ELR (cell line): Measurements from ENCODE around the gene MRTFA.
"Not testable (repeated sequence)": the region's sequence is repeated elsewhere in the genome, so short reads cannot be mapped to it uniquely, and the experiment has no call there.

Experiments used
- DNase-seq: peaks from one replicate; pipeline ENCODE4 v3.0.0-alpha.2; 2015; ENCODE audit warnings: low read depth

The MRTFA gene

DNA sequence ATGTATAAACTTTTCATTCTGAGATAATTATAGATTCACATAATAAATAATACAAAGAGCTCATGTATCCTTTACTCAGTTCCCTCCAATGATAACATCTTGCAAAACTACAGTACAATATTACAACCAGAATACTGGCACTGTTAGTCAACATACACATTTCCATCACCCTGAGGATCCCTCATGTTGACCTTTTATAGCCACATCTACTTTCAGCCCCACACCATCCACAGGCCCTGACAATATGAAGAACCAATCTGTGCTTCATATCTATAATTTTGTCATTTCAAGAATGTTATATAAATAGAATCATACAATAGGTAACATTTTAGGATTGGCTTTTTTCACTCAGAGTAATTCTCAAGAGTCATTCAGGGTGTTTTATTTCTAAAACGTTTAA is 115.5 kb downstream of the MRTFA start:
- no peak for DNase-seq

- no peak for DNase-seq
Measured at GRCh38 chr22:40520562-40520961, 116.0 kb downstream of the MRTFA start.

DNA sequence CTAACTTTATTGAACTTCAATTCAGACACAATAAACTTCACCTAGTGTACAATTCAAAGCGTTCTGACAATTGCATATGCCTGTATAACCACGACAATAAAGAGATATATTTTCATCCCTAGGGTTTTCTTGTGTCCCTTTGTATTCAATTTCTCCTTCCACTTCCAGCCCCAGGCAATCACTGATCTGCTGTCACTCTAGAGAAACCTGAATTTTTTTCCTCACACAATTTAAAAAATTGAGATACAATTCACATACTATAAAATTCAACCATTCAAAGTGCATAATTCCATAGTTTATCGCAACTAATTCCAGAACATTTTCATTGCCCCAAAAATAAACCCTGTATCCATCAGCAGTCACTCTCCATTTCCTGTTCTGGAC is 116.6 kb downstream of the MRTFA start:
- no peak for DNase-seq

DNA sequence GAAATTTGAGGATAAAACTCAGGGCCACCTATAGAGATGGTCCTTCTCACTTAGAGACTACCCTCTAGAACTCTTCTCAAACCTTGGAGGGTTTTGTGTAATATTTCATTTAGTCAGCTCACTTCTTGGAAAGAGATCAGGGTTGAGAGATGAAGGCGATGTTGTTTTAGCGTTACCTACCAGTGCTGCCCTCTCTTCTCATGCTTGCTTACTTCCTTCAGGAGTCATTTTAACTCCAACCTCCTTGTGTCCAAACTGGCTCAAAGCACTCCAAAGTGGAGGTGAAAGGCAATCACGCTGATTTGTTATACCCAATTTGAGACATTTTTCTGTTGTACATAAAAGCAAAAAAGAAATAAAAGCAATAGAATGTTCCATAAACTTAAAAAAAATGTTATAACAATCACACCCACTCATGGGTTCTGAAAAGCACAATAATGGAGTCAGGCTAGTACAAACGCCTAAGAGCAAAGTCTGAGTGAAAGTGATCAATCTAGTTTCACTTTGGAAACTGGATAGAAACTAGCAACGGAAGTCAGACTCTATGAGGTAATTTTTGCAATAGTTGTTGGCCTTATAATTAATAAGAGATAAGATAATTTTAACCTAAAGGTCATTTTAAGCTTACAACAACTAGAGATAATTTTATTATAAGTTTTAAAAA is 117.1 kb downstream of the MRTFA start:
- DNase-seq, result no peak

DNA sequence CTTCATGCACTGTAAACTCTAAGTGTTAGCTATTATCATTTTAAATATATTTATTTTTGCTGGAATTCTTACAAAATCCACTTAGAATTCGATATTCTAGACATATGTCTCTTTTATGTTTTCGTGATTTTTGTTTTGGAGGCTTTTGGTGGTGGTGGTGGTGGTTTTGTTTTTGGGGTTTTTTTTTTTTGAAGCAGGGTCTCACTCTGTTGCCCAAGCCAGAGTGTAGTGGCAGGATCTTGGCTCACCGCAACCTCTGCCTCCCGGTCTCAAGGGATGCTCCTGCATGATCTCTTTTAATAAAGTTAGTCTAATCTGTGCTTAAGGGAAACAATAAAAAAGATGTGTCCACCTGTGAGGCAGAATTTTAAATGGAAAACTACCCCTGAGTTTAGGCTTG is 117.7 kb downstream of the MRTFA start:
- no peak for DNase-seq

GRCh38 chr22:40517631-40518030 is 118.9 kb downstream of the MRTFA start:
- DNase-seq, result no peak

- DNase-seq, result no peak
Measured at GRCh38 chr22:40516416-40516815, 120.1 kb downstream of the MRTFA start.

DNA sequence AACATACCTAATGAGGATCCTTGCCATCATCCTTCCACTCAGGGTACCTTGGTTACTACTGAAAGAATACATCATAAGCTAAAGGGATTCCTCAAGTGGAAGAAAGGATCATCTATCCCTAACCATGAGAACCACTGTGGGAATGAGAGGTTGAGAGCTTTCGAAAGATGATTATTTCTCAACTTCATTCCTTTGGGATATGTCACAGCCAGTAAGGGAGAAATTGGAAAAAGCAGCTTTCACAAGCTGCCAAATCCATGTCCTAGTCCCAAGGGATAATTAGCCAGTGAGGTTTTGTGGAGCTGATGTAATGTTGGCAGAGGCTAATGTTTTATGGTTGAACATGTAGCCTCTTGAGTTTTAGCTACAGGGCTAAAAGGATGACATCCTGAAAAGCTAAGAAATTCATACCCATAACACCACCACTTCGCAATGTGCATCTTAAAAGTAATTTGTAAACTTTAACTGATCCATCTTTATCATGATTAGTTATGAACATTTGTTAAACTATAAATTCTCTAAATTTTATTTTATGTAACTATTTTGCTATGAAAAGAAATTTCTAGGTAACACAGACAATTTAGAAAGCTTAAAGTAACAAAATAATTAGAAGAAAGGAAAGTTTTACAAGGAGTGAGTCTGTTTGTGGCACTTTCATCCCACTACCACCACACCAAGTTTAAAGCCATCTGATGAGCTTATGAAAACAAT is 123.9 kb downstream of the MRTFA start:
- peak; percentile 94 for DNase-seq

GRCh38 chr22:40511604-40512003 is 124.9 kb downstream of the MRTFA start:
- DNase-seq, result no peak

GRCh38 chr22:40510631-40511364 is 125.7 kb downstream of the MRTFA start:
- DNase-seq, result no peak

DNA sequence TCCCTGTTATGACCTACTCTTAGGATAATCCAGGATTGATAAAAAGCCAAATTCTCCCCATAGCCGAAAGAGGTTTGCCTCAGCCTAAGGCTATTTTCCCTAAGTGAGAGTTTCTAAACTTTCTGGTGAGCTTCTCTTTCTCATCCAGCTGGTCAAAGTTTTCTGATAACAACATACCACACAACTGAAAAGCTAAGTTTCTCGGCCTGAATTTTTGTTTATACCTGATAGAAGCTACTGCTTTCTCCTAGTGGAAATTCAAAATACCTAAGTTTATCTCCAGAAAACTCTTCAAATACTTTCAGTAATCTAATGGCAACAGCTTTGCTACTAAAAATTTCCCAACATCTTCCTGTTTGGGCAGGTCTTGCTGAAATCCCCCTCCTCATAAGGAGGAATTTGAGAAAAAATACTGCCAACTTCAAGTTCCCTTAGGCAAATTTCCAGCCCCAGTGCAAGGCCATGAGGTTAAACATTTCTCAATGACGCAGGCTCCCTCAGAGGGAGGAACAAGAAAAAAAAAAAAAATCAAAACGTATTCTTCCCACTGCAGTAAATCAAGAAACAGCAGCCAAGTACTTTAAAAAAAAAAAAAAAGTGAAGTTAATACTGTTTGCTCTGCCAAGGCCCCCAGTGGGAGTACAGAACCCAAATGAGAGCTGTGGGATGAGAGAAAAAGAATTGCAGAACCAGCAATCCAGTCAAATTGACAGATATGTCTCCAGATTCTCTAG is 127.0 kb downstream of the MRTFA start:
- peak; percentile 78 for DNase-seq

DNA sequence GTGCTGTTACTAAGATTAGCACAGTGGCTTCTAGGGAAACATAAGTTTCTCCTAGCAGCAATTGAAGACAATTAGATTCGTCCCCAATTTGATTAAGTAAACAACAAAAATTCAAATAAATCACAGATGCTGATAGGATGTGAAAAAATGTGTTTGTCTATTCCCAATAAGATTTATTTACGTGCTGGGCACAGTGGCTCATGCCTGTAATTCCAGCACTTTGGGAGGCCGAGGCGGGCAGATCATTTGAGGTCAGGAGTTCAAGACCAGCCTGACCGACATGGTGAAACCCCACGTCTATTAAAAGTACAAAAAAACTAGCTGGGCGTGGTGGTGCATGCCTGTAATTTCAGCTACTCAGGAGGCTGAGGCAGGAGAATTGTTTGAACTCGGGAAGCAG is 128.5 kb downstream of the MRTFA start:
- not testable (repeated sequence) for DNase-seq

GRCh38 chr22:40507491-40507890 is 129.0 kb downstream of the MRTFA start:
- no peak for DNase-seq

DNA sequence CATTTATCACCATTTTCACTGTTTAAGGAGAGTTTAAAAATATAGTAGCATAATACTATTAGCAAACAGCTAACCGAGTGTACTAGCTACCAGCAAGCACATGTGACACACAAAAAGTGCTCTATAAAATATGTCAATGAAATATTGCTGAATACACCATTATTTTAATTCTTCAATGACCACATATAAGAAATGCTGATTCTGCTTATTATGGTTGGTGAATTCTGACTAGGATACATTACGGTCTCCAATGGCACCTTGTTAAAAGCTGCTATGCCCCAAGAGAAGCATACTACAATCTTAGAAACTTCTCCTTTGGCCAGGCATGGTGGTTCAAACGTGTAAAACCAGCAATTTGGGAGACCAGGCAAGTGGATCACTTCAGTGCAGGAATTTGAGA is 129.8 kb downstream of the MRTFA start:
- DNase-seq, result no peak

GRCh38 chr22:40504285-40505249 is 132.0 kb downstream of the MRTFA start:
- no peak for DNase-seq

DNA sequence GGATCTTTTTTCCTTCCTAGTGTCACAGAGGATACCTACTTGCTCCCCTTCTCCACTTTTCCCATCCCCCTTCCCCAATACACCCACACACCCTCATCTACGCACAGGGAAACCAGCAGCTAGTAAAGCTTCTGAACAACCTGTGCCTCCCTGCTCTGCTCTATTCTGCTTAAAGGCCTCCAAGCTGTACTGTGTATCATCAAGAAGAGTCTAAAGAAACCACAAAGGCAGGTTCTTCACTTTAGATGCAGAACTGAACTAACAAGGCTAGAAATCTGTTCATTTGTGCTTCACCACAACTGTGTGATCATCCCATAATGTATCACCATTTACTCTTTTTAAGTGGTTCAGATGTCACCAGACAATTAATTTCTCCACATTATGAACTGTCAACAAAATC is 133.6 kb downstream of the MRTFA start:
- no peak for DNase-seq

DNA sequence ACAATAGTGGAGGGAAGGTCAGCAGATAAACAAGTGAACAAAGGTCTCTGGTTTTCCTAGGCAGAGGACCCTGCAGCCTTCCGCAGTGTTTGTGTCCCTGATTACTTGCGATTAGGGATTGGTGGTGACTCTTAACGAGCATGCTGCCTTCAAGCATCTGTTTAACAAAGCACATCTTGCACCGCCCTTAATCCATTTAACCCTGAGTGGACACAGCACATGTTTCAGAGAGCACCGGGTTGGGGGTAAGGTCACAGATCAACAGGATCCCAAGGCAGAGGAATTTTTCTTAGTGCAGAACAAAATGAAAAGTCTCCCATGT is 136.1 kb downstream of the MRTFA start:
- not testable (repeated sequence) for DNase-seq

- peak; percentile 97 for DNase-seq
Measured at GRCh38 chr22:40499209-40499623, 137.3 kb downstream of the MRTFA start.

GRCh38 chr22:40498420-40499208 is 137.9 kb downstream of the MRTFA start:
- peak; percentile 96 for DNase-seq

DNA sequence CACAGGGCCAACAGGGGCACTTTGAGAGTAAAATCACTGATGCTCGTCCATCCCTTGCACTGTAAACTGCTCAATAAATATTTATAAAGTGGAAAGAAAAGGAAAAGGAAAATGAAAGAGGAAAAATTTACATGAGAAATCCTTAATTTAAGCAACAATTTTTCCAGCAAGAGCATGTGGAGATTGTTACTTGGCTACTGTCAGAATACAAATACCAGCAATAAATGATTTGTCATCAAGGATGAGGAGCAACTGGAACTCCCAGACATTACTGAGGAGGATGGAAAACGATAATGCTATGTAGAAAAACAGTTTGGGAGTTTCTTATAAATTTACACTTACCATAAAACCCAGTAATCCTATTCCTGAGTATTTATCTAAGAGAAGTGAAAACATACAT is 143.1 kb downstream of the MRTFA start:
- DNase-seq, result no peak
